ENCODE measurements around the gene C15orf39.
"Not testable (repeated sequence)": the region's sequence is repeated elsewhere in the genome, so short reads cannot be mapped to it uniquely, and the experiment has no call there.

The C15orf39 gene

GRCh38 chr15:75201616-75202250 lies at the start of gene C15orf39:
C15orf39 (plus strand) TSS chr15:75201882; CDS start chr15:75206049, 4,167 bp downstream.
- DNase-seq = peak; percentile 62 to 63

- DNase-seq = no peak
These were observed 49.2 kb upstream of the C15orf39 start for GRCh38 chr15:75152382-75153079.

DNA sequence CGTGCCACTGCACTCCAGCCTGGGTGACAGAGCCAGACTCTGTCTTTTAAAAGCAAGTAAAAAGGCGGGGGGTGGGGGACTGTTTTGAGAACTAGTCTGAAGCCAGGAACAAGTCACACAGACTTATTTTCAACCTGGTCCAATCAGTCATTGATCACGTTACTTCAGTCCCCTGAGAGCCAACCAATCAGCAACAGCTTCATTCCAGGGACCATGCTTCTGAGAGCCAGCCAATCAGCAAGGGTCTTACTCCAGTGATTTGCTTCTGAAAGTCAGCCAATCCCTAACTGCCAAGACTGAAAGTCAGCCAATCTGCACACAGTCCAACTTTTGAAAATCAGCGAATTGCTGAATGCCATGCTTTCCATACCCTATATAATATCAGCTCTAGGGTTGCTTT lies 48.6 kb upstream of the C15orf39 start:
- DNase-seq = no peak

- no peak for DNase-seq
These were observed 48.0 kb upstream of the C15orf39 start for GRCh38 chr15:75153565-75154276.

GRCh38 chr15:75154461-75155062 lies 47.1 kb upstream of the C15orf39 start:
- no peak for DNase-seq

- DNase-seq = no peak
These were observed 45.1 kb upstream of the C15orf39 start for GRCh38 chr15:75156326-75157215.

GRCh38 chr15:75158402-75158801 lies 43.3 kb upstream of the C15orf39 start:
- DNase-seq = no peak

GRCh38 chr15:75159244-75159643 lies 42.4 kb upstream of the C15orf39 start:
- DNase-seq = no peak

GRCh38 chr15:75161106-75161916 lies 40.4 kb upstream of the C15orf39 start:
- DNase-seq = no peak

- DNase-seq = no peak
These were observed 39.7 kb upstream of the C15orf39 start for GRCh38 chr15:75161917-75162414.

- DNase-seq = no peak
These were observed 38.5 kb upstream of the C15orf39 start for GRCh38 chr15:75163150-75163564.

DNA sequence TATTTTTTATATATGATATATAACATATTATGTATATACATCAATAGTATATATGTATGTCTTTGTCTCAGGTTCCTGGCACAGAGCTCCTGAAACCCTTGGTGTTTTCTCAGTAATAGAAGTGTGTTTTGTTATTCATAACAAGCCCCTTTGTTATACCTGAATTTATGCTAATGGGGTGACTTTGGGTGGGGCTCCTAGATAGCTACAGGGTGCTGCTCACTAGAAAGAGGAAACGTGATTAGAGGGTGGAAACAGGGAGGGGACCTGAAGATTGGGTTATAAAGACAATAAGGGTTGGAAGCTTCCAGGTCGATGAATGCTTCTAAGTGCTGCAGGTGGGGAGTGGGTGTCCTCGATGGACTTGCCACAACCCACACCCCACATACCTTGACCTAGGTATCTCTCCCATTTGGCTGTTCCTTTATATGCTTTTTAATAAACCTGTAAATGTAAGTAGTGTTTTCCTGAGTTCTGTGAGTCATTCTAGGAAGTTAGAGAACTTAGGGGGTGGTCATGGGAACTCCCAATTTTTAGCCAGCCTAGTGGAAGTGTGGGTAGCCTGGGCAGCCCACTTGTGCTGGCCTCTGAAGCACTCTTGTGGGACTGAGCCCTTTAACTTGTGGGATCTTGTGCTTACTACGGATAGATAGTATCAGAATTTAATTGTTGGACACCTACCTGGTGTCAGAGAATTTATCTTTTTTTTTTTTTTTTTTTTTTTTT lies 36.9 kb upstream of the C15orf39 start:
- DNase-seq = no peak

DNA sequence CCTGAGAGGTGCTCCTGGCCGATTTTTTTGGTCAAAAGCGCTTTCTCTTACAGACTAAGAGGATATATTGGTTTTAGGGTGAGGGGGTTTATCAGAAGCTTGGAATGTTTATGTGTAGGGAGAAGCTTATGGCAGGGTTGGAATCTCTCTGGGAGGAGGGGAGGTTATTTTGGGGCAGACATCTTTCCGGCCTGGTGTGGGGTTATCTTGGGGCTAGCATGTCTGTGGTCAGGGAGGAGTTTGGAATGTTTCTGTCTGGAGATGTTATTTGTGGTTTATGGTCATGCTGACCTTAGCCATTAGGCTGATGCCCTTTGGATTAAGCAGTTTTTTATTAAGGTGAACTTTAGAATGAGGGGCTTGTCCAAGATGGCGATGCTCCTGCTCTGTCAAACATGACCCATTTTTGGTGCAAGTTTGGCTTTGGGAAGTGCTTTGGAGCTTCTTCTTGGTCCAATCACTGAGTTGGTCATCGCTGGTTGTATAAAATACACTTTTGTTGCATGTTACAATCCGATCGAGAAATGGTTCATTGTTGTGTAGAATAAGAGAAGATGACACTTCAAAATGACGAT lies 35.1 kb upstream of the C15orf39 start:
- DNase-seq = not testable (repeated sequence)

GRCh38 chr15:75167588-75168350 lies 33.9 kb upstream of the C15orf39 start:
- DNase-seq = no peak

DNA sequence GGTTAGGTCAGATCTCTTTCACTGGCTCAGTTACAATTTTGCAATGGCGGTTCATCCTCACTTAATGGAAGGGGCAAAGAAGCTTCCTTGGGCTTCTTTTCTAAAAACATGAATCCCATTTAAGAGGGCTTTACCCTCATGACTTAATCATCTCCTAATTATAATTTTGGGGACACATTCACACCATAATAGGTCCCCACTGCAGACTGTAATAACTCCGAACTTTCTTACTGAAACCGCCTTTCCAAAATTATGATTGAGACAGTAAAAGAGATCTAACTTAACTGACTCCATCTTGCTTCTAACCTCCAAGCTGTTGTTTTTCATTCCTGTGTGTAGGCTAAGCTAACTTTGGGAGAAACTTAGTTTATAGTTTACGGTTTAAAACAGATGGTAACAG lies 33.3 kb upstream of the C15orf39 start:
- DNase-seq = no peak

- no peak for DNase-seq
These were observed 31.5 kb upstream of the C15orf39 start for GRCh38 chr15:75170203-75170602.

- no peak for DNase-seq
These were observed 30.9 kb upstream of the C15orf39 start for GRCh38 chr15:75170711-75171341.

GRCh38 chr15:75171408-75171807 lies 30.3 kb upstream of the C15orf39 start:
- no peak for DNase-seq

DNA sequence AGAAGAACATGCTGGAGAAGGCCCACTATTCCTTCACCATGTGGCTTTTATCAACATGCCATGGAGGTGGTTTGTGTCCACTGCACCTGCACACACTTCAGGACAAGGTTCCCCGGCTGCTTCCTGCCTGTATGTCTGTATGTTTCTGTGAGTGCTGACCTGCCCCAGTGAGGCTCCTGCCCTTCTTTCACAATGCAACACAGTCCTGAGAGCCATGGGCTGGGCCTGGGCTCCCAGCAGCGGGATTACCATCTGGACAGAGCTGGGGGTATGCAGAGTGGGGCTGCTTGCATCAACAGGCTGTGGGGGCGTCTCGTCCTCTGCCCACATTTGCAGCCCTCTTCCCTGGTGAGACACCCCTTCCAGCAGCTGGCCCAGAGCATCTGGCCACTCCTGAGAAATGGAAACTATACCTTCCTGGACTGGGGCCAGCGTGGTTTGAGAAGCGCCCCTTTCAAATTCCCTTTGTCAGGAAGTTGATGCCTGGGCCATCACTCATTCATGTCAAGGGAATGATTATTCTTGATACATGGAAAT lies 29.3 kb upstream of the C15orf39 start:
- DNase-seq = no peak

Data from activated CD4-positive, alpha-beta T cell treated with anti-CD3 and anti-CD28 coated beads, Interleukin-2, amount 50 U/mL, for 4 hours (primary cell).